Lower leg skin (tissue), 4 donors: ENCODE measurements around the gene VPREB3. TPM values are rescaled to one million over a fixed set of nuclear protein-coding genes. Genes with fewer than 3 reads are reported as not detected.

Experiments used
- DNase-seq, 2 donors: peaks; one replicate each; pipeline ENCODE4 v3.0.0-alpha.2; 2019; ENCODE audit warnings: low spot score in 2 of 2
- H3K4me3 ChIP-seq: fragments of 200-600 bp; sonication (generic); 2 replicates; pipeline ENCODE4 v1.5.1; 2017; ENCODE audit warnings: mild to moderate bottlenecking, low read depth; ENCODE audit not compliant: poor library complexity, severe bottlenecking
- POLR2A ChIP-seq, 2 donors: fragments of 450-650 bp; IDR thresholded peaks; one replicate each; pipeline ENCODE4 v1.6.1; 2016 to 2017; ENCODE audit warnings: antibody characterized with exemption in 2 of 2, mild to moderate bottlenecking in 1 of 2, moderate library complexity in 1 of 2
- WGBS, 2 donors: methylation state at CpG; one replicate each; pipeline ENCODE4 v1.1.5; 2018; 5-methylcytosine and 5-hydroxymethylcytosine counted together
- intact Hi-C: fragments of 100-400 bp; cut with DNase I; formaldehyde crosslinking; loops from one replicate; pipeline ENCODE4 v1.15.0; 2023; ENCODE audit warnings: low total_unique reads
- total RNA-seq, 4 donors: library from RNA; depleted of rRNA; stranded (reverse); fragments of >200 nt; gene quantifications; one replicate each; pipeline ENCODE4 v1.1.0, GENCODE V29; 2016
- TF ChIP-seq, protein P1 (sequence below), 3 donors: fragments of 450-650 bp; IDR thresholded peaks; one replicate each; pipeline ENCODE4 v1.5.1; 2016; ENCODE audit warnings: antibody characterized with exemption in 3 of 3, mild to moderate bottlenecking in 3 of 3, moderate library complexity in 2 of 3

VPREB3 gene, protein sequence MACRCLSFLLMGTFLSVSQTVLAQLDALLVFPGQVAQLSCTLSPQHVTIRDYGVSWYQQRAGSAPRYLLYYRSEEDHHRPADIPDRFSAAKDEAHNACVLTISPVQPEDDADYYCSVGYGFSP
- not detected for total RNA-seq

DNA sequence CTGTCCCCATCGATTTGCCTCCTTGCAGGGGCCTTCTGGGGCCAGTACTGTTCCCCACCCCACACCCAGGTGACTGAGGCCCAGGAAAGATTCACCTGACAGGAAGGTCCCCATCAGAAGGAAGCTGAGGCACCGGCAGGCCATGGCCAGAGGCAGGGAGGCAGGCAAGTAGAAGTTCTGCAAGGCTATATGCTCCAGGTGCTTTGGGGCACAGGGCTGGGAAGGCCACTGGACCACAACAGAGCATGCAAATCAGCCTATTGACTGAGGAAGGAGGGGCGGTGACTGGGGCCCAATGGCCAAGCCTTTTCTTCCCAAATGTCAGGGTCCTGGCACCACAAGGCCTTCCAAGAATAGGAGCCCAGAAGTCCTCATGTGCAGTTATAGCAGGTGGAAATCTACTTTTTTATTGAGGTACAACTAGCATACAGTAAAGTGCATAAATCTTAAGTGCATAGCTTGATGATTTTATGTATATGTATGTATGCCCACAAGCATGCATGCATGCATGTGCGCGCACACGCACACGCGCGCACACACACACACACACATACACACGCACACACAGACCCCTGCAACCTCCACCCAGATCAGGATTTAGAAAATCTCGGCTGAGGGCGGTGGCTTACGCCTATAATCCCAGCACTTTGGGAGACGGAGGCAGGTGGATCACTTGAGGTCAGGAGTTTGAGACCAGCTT is at the start of gene VPREB3:
VPREB3 (minus strand) TSS at position 206 of the 700 bp plus-strand sequence; CDS start at position 144, 62 bp downstream.
- no peak within 1 kb of the TSS for H3K4me3 ChIP-seq
- 89 to 93% methylated on average over 14 of the region's 14 CpGs for WGBS, 2 donors
- no peak for TF ChIP-seq POLR2A (IDR thresholded peaks at IDR 0.05)
- TF ChIP-seq, protein P1, sequence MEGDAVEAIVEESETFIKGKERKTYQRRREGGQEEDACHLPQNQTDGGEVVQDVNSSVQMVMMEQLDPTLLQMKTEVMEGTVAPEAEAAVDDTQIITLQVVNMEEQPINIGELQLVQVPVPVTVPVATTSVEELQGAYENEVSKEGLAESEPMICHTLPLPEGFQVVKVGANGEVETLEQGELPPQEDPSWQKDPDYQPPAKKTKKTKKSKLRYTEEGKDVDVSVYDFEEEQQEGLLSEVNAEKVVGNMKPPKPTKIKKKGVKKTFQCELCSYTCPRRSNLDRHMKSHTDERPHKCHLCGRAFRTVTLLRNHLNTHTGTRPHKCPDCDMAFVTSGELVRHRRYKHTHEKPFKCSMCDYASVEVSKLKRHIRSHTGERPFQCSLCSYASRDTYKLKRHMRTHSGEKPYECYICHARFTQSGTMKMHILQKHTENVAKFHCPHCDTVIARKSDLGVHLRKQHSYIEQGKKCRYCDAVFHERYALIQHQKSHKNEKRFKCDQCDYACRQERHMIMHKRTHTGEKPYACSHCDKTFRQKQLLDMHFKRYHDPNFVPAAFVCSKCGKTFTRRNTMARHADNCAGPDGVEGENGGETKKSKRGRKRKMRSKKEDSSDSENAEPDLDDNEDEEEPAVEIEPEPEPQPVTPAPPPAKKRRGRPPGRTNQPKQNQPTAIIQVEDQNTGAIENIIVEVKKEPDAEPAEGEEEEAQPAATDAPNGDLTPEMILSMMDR (IDR thresholded peaks at IDR 0.05), result no peak
- intact Hi-C loops, result no loop called here
- no peak for DNase-seq

DNA sequence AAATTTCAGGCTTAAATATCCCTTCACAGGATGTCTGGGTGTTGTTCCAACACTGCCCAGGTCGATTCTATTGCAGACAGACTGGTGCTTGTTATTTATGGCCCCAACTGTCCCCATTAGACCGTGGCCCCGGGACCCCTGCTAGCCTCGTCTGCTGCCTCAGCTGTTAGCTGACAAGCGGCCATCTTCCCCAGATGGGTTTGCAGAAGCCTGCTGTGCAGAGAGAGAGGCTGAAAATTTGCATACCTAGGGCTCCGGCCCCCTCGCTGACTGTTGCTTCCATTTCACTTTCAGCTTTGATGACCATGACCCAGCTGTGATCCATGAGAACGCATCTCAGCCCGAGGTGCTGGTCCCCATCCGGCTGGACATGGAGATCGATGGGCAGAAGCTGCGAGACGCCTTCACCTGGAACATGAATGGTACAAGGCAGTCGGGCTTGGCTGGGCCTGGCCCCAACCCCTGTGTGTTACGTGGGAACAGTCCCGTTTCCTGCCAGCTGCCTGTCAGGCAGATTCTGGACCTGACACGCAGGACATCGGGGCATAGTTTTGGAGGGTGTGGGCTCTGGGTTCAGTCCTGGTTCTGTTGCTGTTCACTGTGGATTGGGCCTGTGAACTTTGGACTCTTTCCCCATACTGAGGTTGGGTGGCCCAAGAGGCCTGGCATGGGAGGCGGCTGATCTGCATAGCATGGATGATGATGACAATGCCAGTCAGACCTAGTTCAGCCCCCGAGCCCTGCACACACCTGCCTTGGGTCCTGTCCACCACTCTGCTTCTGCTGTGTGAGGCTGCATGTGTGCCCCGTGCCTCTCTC is 49.0 kb upstream of the VPREB3 start:
- DNase-seq, result no peak
- 80 to 87% methylated on average over 19 to 21 of the region's 21 CpGs for WGBS, 2 donors
- TF ChIP-seq, protein P1 (IDR thresholded peaks at IDR 0.05), result no peak
- TF ChIP-seq POLR2A (IDR thresholded peaks at IDR 0.05), result no peak
- intact Hi-C loops, result no loop called here
- H3K4me3 ChIP-seq, result no peak overlapping the region

DNA sequence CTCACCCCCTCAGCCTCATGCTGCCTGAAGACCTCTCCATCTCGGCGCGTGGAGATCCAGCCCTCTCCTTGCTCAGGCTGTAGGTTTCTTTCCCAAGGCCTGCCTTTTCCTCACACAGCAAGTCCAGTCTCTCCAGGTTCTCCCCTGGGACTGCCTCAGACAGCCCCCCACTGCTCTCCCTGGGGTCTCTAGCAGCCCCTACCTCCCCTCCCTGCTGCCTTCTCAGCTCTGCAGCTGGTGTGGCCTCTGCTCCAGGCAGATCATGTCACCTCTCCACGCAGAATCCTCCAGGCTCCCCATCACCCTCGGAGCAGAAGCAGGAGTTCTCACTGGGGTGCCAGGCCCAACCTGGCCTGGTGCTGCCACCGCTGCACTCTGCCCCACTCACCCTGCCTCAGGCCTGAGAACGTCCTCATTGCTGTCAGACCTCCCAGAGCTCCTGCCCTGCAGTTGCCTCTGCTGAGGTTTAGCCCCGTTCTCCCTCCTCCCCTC is 47.7 kb upstream of the VPREB3 start:
- intact Hi-C loops, result no loop called here
- 93 to 94% methylated on average over 8 of the region's 8 CpGs for WGBS, 2 donors
- no peak overlapping the region for H3K4me3 ChIP-seq
- no peak for TF ChIP-seq POLR2A (IDR thresholded peaks at IDR 0.05)
- TF ChIP-seq, protein P1 (IDR thresholded peaks at IDR 0.05), result no peak
- DNase-seq, result no peak

DNA sequence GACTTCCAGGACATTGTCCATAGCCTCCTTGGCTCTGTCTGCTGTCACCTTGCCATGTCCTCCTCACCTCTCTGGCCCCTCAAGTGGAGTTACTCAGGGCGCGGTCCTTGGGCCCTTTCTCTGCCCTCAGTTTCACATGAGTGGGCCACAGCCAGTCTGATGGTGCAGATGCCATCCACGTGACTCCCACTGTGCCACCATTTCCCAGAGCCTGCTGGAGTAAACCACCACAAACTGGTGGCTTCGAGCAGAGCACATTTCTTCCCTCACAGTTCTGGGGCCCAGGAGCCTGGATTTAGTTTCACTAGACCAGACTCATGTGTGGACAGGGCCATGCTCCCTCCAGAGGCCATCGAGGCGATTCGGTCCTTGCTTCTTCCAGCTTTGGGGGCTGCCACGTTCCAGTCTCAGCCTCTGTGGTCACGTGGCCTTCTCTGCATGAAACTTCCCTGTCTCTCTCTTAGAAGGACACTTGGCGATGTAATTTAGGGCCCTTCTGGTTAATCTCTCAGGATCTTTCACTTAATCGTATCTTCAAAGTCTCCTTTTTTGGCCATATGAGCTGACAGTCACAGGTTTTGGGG is 47.1 kb upstream of the VPREB3 start:
- WGBS, 2 donors, result 87 to 90% methylated on average over 11 of the region's 11 CpGs
- no peak overlapping the region for H3K4me3 ChIP-seq
- intact Hi-C loops, result no loop called here
- TF ChIP-seq, protein P1 (IDR thresholded peaks at IDR 0.05), result no peak
- TF ChIP-seq POLR2A (IDR thresholded peaks at IDR 0.05), result no peak
- no peak for DNase-seq

DNA sequence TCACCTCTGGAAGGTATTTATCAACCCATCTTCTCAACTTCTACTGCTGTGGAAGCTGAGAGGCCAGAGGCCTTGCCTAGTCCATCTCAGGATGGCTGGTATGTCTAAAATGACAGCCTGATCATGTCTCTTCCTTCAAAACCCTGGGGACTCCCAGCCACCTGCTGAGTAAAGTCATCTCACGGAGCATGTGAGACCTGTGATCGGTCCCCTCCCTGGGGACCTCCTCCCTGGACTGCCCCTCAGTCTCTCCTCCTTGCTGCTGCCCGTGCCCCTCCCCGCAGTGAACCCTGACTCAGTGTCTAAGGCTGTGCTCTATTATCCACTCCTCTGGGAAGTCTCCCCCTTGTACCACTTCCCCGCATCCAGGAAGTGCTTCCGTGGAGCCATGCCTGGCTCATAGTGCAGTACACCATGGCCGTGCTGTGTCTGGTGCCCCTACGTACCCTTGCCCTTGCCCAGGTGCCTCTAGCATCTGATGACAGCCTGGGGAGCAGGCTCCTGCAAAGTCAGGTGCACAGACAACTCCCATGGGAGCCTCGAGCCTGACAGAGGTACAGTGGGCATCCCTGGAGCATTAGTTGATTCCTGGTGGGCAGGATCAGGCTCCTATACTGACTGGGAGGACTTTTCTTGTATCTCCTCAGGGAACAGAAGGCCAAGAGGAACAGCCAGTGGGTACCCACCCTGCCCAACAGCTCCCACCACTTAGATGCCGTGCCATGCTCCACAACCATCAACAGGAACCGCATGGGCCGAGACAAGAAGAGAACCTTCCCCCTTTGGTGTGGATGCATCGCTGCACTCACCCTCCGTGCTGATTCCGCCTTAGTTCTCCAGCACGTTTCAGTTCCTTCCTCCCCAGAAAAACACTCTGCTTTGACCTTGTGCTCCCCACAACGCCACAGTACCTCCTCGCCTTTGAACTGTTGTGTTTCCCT is 46.3 kb upstream of the VPREB3 start:
- 91 to 95% methylated on average over 17 to 18 of the region's 18 CpGs for WGBS, 2 donors
- no peak overlapping the region for H3K4me3 ChIP-seq
- TF ChIP-seq, protein P1 (IDR thresholded peaks at IDR 0.05), result no peak
- TF ChIP-seq POLR2A (IDR thresholded peaks at IDR 0.05), result no peak
- intact Hi-C loops, result no loop called here
- DNase-seq, result no peak
